Stimulated activated CD4-positive, alpha-beta T cell treated with anti-CD3 and anti-CD28 coated beads, Interleukin-15, amount 100 ng/mL, for 24 hours (primary cell): ENCODE results near the gene ENPP3.
"Not testable (repeated sequence)": the region's sequence is repeated elsewhere in the genome, so short reads cannot be mapped to it uniquely, and the experiment has no call there.

Experiments used
- DNase-seq: peaks from one replicate; pipeline ENCODE4 v3.0.0-alpha.2; 2020

The ENPP3 gene

DNA sequence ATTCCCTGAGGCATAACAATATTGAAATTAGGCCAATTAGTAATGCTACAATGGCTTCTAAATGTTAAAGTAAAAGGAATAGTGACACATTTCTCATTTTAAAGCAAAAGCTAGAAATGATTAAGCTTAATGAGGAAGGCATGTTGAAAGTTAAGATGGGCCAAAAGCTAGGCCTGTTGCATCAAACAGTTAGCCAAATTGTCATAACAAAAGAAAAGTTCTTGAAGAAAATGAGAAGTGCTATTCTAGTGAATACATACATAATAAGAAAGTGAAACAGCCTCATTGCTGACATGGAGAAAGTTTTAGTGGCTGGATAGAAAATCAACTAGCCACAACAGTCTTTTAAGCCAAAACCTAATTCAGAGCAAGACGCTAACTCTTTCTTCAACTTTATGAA lies 51.2 kb downstream of the ENPP3 start:
- no peak for DNase-seq

DNA sequence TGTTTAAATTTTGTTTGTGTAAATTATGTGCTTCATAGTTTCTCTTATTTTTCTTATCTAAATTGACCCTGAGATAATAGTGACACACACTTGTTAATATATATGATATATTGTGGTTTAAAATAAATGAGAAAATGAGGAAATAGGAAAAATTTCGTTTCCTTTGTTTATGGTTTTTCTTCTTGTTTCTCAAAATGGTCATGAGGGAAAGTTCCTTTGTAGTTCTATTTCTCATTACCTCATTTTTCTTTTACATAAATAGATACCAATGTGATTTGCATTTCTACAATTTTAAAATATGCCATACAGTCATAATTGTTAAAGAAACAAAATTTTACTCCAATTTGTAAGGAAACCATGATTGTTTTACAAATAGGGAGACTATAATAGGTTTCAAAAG lies 54.9 kb downstream of the ENPP3 start:
- DNase-seq, result no peak

DNA sequence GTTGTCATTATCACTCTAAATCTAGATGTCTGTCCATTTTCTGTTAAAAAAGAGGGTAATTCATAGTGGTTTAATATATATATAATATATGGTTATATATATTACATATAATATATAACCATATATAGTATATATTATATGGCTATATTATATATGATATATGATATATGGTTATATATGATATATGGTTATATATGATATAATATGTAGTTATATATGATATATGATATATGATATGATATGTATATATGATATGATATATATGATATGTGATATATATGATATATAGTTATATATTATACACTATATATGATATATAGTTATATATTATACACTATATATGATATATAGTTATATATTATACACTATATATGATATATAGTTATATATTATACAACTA lies 55.5 kb downstream of the ENPP3 start:
- no peak for DNase-seq

DNA sequence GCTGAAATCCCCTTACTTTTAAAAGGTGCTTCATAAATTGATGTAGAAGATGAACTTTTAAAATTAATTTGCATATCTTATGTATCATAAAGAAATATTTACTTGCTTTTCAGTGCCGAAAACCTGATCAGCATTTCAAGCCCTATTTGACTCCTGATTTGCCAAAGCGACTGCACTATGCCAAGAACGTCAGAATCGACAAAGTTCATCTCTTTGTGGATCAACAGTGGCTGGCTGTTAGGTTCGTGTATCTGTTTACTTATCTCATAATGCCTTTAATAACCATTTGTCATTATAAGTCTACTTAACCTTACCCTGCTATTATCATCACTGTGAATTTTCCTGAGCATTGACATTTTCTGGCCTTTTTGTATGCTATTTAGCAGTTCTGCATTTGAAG lies 56.3 kb downstream of the ENPP3 start:
- DNase-seq, result no peak

DNA sequence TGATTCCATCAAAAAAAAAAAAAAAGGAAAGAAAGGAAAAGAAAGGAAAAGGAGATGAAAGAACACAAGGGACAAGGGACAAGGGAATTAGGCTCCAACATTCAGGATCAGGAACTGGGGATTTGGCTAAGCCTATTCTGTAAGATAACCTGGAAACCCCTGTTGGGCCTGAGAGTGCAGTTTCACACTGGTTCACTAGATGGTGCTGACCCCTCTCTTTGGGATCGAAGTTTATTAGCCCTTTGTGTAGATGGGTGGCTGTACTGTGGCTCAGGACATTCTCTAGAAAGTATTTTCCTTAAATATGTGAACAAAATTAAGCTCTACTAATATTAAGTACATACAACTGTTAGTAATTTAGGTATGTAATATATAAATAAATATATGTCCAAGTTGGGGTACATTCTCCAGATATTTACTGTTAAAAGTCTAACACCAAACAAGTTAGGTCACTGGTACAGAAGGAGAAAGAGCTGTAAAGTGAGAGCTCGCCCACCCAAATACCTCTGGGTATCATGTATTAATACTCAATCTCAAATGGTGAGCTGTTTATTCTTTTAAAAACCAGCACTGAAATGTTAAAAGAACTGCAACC lies 57.8 kb downstream of the ENPP3 start:
- DNase-seq, result peak; percentile 41

DNA sequence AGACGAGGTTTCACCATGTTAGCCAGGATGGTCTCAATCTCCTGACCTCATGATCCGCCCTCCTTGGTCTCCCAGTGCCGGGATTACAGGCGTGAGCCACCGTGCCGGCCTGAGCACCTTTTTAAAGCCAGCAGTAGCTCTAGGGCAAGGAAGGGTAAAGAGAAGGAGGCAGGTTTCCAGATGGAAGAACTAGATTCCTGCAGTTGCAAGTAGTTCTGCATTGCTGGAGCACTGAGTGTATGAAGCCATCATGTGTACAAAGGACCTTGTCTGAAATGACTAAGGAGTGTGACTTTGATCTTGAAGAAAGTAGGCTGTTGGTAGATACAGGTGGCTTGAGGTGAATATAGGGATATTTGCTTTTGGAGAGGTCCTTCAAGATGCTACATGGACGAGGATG lies 59.9 kb downstream of the ENPP3 start:
- DNase-seq, result no peak

DNA sequence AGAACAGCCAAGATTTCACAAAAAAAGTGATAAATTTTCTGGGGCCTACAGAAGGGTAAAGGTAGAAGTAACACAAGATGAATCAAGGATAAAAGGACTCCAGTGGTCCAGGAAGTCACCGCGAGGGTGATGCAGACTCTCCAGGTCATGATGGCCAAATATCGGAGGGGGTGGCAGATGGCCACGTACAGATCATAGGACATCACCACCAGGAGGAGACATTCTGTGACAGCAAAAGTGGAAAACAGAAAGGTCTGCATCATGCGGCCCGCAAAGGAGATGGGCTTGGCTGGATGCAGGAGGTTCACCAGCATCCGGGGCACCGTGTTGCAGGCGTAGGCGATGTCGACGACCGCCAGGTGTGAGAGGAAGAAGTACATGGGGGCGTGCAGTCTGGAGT lies 63.7 kb downstream of the ENPP3 start:
- DNase-seq, result not testable (repeated sequence)

DNA sequence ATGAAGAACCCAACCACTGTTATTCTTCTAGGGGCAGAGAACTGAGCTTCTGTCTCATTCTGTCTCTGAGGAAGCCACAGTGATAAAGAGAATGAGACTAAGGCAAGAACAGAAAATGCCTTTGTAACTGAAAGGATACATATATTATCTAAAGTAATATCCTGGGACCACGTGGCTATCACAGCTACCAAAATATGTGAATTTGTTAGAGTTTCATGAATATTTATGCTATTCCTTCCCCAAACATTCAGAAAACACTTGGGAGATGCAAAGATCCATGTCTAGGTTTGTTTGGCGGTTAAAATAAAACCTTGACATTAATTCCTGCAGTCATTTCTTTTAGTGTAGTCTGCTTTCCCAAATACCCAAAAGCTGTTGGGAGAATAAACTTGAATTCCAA lies 66.8 kb downstream of the ENPP3 start:
- not testable (repeated sequence) for DNase-seq

DNA sequence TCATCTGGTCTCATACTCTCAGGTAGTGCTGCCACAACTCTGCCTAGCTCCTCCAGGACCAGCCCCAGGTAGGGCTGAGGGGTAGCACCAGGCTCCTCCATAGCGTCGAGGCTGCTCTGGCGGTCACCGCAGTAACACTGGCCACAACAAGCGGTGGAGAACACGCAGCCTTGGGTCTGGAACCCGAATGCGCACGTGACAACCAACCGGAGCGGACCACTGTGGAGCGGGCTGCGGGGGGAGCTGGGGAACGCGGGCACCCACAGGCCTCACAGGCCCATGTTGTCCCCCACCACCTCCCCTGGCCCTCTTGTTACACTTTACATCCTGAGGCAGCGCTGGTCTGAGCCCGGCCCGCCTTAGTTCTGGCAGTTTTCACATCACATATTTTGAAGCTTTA lies 73.8 kb downstream of the ENPP3 start, which contains the start of gene CTAGE9:
TSS of gene CTAGE9 (minus strand) at position 101 of the 400 bp plus-strand sequence. CDS start at position 101, 0 bp downstream.
- DNase-seq, result not testable (repeated sequence)

DNA sequence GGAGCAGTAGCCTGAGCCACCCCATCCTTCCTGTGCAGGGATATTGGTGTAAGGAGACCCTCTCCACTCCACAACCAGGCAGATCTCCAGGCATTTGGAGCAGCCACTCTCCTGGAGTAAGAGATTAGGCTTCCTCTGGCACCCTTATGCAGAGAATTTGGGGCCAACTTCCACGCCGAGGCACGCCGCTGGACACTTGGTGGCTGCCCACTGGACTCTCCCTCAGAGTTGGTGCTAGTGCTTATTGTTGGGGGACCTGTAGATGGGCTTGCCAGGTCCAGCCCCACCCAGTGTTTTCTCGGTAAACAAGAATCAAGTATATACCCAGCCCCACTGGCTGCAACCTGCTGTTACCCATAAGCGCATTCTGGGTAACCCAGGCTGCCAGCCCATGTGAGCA lies 78.5 kb downstream of the ENPP3 start:
- not testable (repeated sequence) for DNase-seq

DNA sequence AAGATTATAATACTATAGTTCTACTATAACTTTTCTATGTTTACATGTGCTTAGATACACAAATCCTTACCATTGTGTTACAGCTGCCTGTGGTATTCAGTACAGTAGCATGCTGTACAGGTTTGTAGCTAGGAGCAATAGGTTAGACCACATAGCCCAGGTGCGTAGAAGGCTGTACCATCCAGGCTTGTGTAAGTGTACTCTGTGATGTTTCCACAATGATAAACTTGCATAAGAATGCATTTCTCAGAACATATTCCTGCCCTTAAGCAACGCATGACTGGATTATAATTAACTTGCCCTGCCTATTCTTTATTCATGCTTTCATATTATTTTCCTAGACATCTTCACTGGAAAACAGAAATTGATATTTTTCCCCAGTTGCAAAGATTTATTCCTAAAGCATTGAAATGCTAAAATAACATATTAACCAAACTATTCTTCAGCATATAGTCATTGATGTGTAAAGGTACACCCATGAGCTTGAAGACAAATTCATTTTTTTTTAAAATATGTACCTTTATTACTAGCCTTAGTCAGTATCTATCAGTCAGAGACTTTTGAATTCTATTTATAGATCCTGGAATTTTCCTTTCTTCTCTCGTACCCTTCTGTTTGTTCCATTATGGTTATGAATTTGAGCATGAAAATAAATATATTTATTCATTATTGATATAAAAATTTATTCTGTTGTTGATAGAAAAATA lies 80.9 kb downstream of the ENPP3 start:
- no peak for DNase-seq

DNA sequence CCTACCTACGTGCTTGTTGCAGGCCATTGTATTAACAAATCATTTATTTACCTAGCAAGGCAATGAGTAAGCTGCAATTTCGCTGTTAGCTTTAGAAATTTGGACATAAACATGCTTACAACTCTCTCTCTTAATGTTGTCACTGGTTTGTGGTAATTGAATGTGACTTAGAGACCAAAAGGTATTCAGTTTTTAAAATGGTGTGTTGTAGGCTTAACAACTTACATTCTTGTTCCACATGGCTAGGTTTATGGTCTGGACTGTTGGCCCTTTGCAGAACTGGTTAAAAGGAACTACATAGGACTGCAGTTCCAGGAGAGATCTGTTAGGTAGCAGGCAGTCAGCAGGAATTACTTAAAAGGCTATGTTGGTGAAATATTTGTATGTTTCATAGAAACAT lies 84.1 kb downstream of the ENPP3 start:
- no peak for DNase-seq

DNA sequence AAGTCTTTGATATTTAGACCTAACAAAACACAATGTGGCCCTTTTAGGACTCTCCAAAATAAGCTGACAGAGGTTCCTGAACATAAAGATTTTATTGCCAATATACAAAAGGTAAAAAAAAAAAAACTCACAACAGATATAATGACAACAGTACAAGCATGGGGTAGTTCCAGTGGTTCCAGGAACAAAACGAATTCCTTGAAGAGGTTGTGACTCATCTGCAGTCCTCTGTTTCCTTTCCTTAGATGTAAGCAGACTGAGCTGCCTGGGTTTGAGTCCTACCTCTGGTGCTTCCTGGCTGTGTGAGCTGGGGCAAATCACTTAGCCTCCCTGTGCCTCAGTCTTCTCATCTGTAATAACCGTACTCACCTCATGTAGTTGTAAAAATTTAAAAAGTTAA lies 87.0 kb downstream of the ENPP3 start:
- no peak for DNase-seq

DNA sequence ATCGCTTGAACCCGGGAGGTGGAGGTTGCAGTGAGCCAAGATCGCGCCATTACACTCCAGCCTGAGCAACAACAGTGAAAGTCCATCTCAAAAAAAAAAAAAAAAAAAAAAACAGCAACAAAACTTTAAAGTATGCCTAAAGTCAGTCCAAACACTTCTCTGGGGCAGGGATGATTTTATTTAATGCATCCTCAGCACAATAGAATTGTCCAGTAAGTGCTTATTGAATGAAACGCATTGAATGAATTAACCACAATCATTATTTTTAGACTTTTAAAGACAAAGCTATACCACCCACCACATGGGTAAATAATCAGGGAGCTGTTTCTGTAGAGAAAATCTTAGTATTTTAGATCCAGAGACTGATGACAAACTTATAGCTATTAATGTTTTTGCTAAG lies 90.4 kb downstream of the ENPP3 start:
- DNase-seq, result no peak

DNA sequence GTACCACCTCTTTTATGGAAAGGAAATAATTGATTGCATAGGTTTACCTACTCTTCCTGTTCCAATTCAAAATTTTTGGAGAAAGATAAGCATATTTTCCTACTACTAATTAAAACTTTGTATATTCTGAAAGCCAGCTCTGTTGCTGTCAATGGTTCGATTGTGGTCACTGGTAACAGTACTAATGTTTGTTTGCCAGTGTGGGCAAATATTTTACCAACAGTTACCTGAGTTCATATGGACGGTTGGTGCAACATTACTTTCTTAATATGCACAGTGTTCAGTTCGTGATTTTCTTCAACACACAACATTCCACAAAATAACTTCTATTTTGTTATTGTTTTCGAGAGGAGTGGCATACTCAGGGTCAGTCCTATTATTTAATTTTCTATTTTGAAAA lies 90.8 kb downstream of the ENPP3 start:
- DNase-seq, result no peak

DNA sequence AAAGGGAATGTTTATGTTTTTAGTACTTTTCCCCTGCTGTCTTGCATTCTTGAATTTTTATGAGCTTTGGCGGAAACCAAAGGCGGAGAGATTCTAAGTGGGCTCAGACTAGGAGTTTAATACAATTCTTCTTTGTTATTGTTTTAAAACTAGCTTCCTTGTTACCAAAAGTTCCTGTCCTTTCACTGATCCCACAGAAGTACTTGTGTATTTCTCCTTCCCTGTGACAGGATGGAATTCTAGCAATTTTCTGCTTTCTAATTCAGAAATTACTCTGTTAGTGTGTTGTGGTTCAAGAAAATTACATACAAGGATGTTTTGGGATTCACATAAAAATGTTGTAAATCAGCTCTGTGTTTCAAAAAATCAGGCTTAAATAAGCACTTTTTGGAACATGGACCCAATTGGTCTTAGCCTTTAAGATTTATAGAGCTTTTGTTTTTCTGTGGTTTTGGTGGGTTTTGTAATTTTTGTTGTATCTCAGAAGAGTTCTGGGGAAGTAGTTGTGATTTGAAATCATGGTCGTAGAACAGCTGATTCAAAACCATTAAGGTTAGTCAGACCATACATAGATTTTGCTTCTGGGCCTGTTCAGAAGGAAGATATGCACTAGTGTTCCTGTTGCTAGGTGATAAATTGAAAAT lies 91.3 kb downstream of the ENPP3 start:
- DNase-seq, result no peak

DNA sequence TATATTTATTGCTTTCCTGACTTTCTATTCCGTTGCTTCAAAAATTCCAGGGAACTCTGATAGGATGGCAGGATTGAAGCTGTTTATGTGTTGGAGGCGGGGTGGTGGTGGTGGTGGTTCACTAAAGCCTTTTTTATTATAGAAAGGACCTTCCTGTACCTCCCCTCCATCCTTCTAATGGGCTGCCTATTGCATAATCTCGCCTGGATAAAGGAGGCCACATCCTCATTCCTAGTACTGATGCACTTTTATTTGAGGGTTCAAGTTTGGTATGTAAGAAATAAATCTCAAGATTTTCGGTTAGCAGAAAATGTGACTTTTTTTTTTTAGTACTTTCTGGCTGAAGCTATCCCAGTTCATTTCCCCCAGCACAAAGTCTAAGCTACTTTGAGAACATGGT lies 92.4 kb downstream of the ENPP3 start:
- no peak for DNase-seq

DNA sequence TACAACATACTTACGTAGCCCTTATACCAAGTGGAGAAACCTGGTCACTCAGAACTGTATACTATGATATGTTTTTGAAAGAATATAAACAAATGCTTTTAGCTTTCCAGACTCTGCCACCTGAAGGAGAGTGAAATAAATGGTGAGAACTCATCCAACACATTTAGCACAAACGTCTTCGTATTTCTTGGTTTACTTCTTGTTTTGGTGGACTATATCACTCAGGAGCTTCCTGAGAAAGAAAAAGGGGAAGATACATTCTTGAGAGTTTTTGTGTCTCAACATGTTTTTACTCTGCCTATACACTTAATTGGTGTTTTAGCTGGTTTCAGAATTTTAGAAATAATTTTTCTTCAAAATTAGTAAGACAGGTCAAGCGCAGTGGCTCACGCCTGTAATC lies 93.2 kb downstream of the ENPP3 start:
- no peak for DNase-seq

DNA sequence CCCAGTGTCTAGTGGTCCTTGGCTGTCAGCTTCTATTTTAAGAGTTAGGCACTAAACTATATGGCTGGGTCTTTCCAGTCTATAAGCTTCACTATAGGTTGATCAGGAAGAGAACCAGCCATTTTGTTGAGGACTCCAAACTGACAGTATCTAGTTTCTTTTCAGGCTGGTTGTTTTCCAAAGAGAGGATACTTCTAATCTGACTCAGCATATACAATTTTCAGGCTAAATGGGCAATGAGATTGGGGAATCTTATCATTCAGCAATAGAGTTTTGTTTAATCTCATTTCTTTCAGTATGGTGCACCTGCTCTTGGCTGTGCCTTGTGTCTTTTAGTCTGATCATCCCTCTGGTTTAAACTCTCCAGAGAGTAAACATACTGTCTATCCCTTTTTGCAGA lies 94.1 kb downstream of the ENPP3 start:
- DNase-seq, result no peak

DNA sequence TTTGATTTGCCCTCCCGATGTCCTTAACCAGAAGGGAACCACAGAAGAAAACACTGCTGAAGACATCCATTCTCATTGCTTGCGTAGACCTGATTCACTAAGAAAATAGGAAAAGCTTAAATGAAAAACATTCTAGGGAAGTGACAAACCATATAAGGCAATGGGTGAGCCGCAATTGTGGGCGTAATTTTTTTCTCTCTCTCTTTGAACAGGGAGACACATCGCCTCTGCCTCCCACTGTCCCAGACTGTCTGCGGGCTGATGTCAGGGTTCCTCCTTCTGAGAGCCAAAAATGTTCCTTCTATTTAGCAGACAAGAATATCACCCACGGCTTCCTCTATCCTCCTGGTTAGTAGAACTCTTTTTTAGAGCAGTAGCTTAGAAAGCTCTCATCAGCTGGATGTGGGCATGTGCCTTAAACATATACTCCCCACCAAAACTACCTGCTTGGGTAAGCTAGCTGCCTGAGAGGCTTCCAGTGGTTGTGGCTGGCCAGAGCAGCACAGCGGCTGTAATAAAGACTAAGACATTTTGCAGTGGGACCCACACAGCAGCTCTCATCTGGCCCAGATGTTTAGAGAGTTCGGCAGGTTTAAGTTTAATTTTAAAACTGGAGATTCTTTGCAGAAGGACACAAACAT lies 96.4 kb downstream of the ENPP3 start:
- peak; percentile 3 for DNase-seq

DNA sequence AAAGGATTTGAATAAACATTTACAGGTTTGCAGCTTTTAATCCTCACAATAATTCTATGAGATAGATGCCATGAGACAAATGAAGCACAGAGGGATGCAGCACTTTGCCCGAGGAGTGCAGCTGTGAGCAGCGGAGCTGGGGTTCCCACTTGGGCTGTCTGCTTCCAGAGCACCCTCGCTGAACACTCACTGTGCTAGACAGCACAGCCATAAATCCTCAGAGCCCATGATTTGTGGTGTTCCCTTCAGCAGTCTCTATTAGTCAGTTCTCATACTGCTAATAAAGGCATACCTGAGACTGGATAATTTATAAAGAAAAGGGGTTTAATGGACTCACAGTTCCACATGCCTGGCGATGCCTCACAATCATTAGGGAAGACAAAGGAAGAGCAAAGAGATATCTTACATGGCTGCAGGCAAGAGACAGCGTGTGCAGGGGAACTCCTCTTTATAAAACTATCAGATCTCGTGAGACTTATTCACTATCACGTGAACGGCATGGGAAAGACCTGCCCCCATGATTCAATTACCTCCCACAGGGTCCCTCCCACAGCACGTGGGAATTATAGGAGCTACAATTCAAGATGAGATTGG lies 99.0 kb downstream of the ENPP3 start:
- DNase-seq, result no peak

DNA sequence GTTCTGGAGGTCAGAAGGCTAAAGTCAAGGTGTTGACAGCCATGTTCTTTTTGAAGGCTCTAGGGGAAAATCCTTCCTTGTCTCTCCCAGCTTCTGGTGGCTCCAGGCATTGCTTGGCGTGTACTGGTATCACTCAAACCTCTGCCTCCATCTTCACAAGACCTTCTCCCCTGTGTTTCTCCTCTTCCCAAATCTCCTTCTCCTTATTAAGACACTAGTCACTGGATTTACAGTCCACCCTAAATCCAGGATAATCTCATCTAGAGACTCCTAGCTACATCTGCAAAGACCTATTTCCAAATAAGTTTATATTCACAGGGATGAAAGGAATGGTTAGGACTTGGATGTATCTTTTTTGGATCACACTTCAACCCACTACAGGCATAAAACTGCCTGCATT lies 99.7 kb downstream of the ENPP3 start:
- DNase-seq, result no peak

DNA sequence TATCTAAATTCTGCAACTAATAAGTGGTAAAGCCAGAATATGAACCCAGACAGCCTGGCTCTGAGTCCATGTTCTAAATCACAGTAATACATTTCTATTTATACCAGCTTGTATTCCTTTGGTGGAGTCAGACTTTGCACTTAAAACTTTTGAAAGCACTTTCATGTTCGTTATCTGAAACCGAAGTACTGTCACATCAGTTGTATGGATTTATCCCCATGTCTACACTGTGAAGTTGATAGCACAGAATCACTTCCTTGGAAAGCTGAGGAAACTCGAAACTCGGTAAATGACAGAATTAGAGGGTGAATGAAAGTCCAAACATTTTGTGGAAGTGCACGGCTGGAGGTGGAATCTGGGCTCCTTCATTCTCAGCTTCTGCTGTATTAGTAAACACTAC lies 102.0 kb downstream of the ENPP3 start:
- DNase-seq, result no peak

DNA sequence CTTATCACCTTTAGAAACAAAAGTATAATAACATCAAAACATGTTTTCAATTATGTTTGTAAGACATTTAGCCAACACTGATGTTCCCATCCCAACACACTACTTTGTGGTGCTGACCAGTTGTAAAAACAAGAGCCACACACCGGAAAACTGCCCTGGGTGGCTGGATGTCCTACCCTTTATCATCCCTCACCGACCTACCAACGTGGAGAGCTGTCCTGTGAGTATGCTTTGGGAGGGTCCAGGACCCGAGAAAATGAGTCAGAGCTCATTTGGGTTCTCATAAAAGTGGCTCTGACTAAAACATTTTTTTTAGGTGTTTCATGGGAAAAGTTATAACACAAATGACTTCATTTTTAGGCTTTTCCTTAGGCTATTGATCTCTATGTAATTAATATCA lies 103.1 kb downstream of the ENPP3 start:
- DNase-seq, result no peak
